Measurements from ENCODE around the gene OSBPL8. TPM values are rescaled to one million over a fixed set of nuclear protein-coding genes. Genes with fewer than 3 reads are reported as not detected.

OSBPL8 gene
- total and polyA plus RNA-seq, 9 of the 15 experiments (the other 6 are each of a cell fraction or from before 2014, with no cell fraction given): 17.4 to 82.7 (median 42.8) TPM

- TF ChIP-seq STAG1 (CRISPR knock-in tag; IDR thresholded peaks at IDR 0.05; ENCODE audit: borderline replicate concordance): peak; percentile 54; the same call in 1 of the 2 replicates
- no peak for TF ChIP-seq ASH1L (IDR thresholded peaks at IDR 0.05; ENCODE audit: borderline replicate concordance, low read depth, partially characterized antibody)
- TF ChIP-seq HDAC6 (IDR thresholded peaks at IDR 0.05; ENCODE audit: low read depth, low read length): no peak
- TF ChIP-seq RBM22 (IDR thresholded peaks at IDR 0.05; ENCODE audit: low read depth, low read length, poor library complexity, severe bottlenecking): peak; percentile 75
- no peak for TF ChIP-seq CHCHD3 (CRISPR knock-in tag; IDR thresholded peaks at IDR 0.05)
- TF ChIP-seq SMC3 (conservative IDR thresholded peaks at IDR 0.05; ENCODE audit: insufficient read depth, low read depth, low read length): peak; percentile 11; the same call in 1 of the 2 replicates
- TF ChIP-seq NR2C1 (IDR thresholded peaks at IDR 0.05): no peak
- peak; percentile 9; the same call in 1 of the 2 replicates for TF ChIP-seq NR2C1 (tag; IDR thresholded peaks at IDR 0.05)
- TF ChIP-seq NRF1 (conservative IDR thresholded peaks at IDR 0.05 in 1 of 2, IDR thresholded peaks at IDR 0.05 in 1 of 2): peak in 1 of 2 experiments; percentile 28; a peak in 2 of 4 replicates
- peak in 1 of 3 experiments; percentile 80 for TF ChIP-seq YY1 (IDR thresholded peaks at IDR 0.05; ENCODE audit: borderline replicate concordance in 1 of 3, control insufficient read depth in 1 of 3, extremely low read depth in 1 of 3, insufficient read depth in 3 of 3, insufficient read length in 1 of 3, insufficient replicate concordance in 2 of 3, low read depth in 1 of 3, low read length in 2 of 3)
- TF ChIP-seq KAT8 (IDR thresholded peaks at IDR 0.05; ENCODE audit: low read depth): no peak; the same call in 1 of the 2 replicates
- no peak for TF ChIP-seq MEF2A (IDR thresholded peaks at IDR 0.05; ENCODE audit: control insufficient read depth, low read depth, low read length)
- TF ChIP-seq AFF1 (IDR thresholded peaks at IDR 0.05; ENCODE audit: low read depth in 1 of 2, partially characterized antibody in 2 of 2): peak in 1 of 2 experiments; percentile 50
- TF ChIP-seq SIX5 (IDR thresholded peaks at IDR 0.05; ENCODE audit: borderline replicate concordance in 1 of 2, insufficient read depth in 1 of 2, low read depth in 1 of 2, low read length in 2 of 2): no peak
- no peak for TF ChIP-seq KLF16 (IDR thresholded peaks at IDR 0.05)
- no peak for TF ChIP-seq DMBX1 (CRISPR knock-in tag; IDR thresholded peaks at IDR 0.05; ENCODE audit: borderline replicate concordance)
- TF ChIP-seq MTF1 (CRISPR knock-in tag; IDR thresholded peaks at IDR 0.05; ENCODE audit: borderline replicate concordance): no peak
- TF ChIP-seq ZBTB17 (CRISPR knock-in tag; IDR thresholded peaks at IDR 0.05): peak; percentile 44; the same call in 1 of the 2 replicates
- TF ChIP-seq RBM15 (IDR thresholded peaks at IDR 0.05; ENCODE audit: insufficient read depth, low read length): no peak
- TF ChIP-seq ZBTB8A (IDR thresholded peaks at IDR 0.05; ENCODE audit: partially characterized antibody): no peak
- TF ChIP-seq KLF1 (tag; IDR thresholded peaks at IDR 0.05): 0 out of 2 replicates have a peak, but pooled peaks have one; percentile 16
- TF ChIP-seq SMARCC2 (IDR thresholded peaks at IDR 0.05; ENCODE audit: low read depth): 0 out of 2 replicates have a peak, but pooled peaks have one; percentile 21
- TF ChIP-seq POLR2G (IDR thresholded peaks at IDR 0.05; ENCODE audit: low read depth, low read length): peak; percentile 97
Observed at GRCh38 chr12:76348079-76348901, 211.3 kb downstream of the OSBPL8 start, which contains the start of gene BBS10 (continued).
